Activated T-helper 1 cell treated with anti-CD3 and anti-CD28 coated beads, Interleukin-12 subunit alpha, Interleukin-12 subunit beta, Interleukin-2, Interleukin-4 antibody, amounts not matched to agents 30 ng/mL and 10 ng/mL and 1 ng/mL, durations not matched to agents 14 hours and 24 hours and 36 hours (primary cell): ENCODE results near the gene USP17L29. TPM values are rescaled to one million over a fixed set of nuclear protein-coding genes. Genes with fewer than 3 reads are reported as not detected.
"Not testable (repeated sequence)": the region's sequence is repeated elsewhere in the genome, so short reads cannot be mapped to it uniquely, and the experiment has no call there.

Experiments used
- DNase-seq: peaks from one replicate; pipeline ENCODE4 v3.0.0; 2021; ENCODE audit warnings: low spot score
- H3K27ac Mint-ChIP-seq: one replicate; pipeline ENCODE4 v1.8.0; 2021; ENCODE audit warnings: mild to moderate bottlenecking, mixed read lengths
- H3K27me3 Mint-ChIP-seq: one replicate; pipeline ENCODE4 v1.8.0; 2022; ENCODE audit warnings: mild to moderate bottlenecking, moderate library complexity, mixed read lengths; ENCODE audit not compliant: insufficient read depth
- H3K36me3 Mint-ChIP-seq: one replicate; pipeline ENCODE4 v1.8.0; 2021; ENCODE audit warnings: low read depth, mixed read lengths
- H3K4me1 Mint-ChIP-seq: one replicate; pipeline ENCODE4 v1.8.0; 2021; ENCODE audit warnings: low read depth, mixed read lengths
- H3K4me3 Mint-ChIP-seq: one replicate; pipeline ENCODE4 v1.8.0; 2021; ENCODE audit warnings: mild to moderate bottlenecking, moderate library complexity, mixed read lengths
- H3K9me3 Mint-ChIP-seq: one replicate; pipeline ENCODE4 v1.8.0; 2021; ENCODE audit warnings: mixed read lengths
- intact Hi-C: fragments of 100-400 bp; cut with micrococcal nuclease; formaldehyde crosslinking; loops from one replicate; pipeline ENCODE4 v1.15.1; 2024
- total RNA-seq: library from RNA; stranded (reverse); gene quantifications from 2 replicates; pipeline ENCODE4 v1.2.3, GENCODE V29; 2022

USP17L29 gene
- total RNA-seq, 1 donor from 2014 or later, result not detected

- DNase-seq, intact Hi-C loops, H3K27me3 Mint-ChIP-seq, H3K27ac Mint-ChIP-seq, H3K4me3 Mint-ChIP-seq, H3K9me3 Mint-ChIP-seq, H3K4me1 Mint-ChIP-seq, H3K36me3 Mint-ChIP-seq: not testable (repeated sequence)
These were observed 35.6 kb downstream of the USP17L29 start for GRCh38 chr4:9389001-9389400.

Other genes with a start within 250 kb of the USP17L29 start
- gene FAM90A26, start 183.2 kb upstream of the USP17L29 start, total RNA-seq, result not detected in 2 replicates
- not detected in 2 replicates for gene USP17L10, start 143.0 kb upstream of the USP17L29 start, total RNA-seq
- gene USP17L11, start 138.2 kb upstream of the USP17L29 start, total RNA-seq, result not detected in 2 replicates
- gene USP17L12, start 133.5 kb upstream of the USP17L29 start, total RNA-seq, result not detected in 2 replicates
- not detected in 2 replicates for gene USP17L13, start 128.7 kb upstream of the USP17L29 start, total RNA-seq
- not detected in 2 replicates for gene USP17L15, start 119.3 kb upstream of the USP17L29 start, total RNA-seq
- gene USP17L17, start 109.8 kb upstream of the USP17L29 start, total RNA-seq, result not detected in 2 replicates
- not detected in 2 replicates for gene USP17L18, start 105.0 kb upstream of the USP17L29 start, total RNA-seq
- gene USP17L19, start 100.3 kb upstream of the USP17L29 start, total RNA-seq, result not detected in 2 replicates
- gene USP17L20, start 95.5 kb upstream of the USP17L29 start, total RNA-seq, result not detected in 2 replicates
- not detected in 2 replicates for gene USP17L21, start 90.8 kb upstream of the USP17L29 start, total RNA-seq
- gene USP17L22, start 86.0 kb upstream of the USP17L29 start, total RNA-seq, result not detected in 2 replicates
- gene USP17L24, start 28.5 kb upstream of the USP17L29 start, total RNA-seq, result not detected in 2 replicates
- gene USP17L25, start 23.7 kb upstream of the USP17L29 start, total RNA-seq, result not detected in 2 replicates
- gene USP17L26, start 19.0 kb upstream of the USP17L29 start, total RNA-seq, result not detected in 2 replicates
- gene USP17L5, start 14.2 kb upstream of the USP17L29 start, total RNA-seq, result not detected in 2 replicates
- gene USP17L27, start 9.5 kb upstream of the USP17L29 start, total RNA-seq, result not detected in 2 replicates
- not detected in 2 replicates for gene USP17L28, start 4.7 kb upstream of the USP17L29 start, total RNA-seq
- gene USP17L30, start 9.5 kb downstream of the USP17L29 start, total RNA-seq, result not detected in 2 replicates
- gene DEFB131A, start 90.8 kb downstream of the USP17L29 start, total RNA-seq, result not detected in 2 replicates